GM18511 (cell line): Measurements from ENCODE around the gene CELA2B.
"Not testable (repeated sequence)": the region's sequence is repeated elsewhere in the genome, so short reads cannot be mapped to it uniquely, and the experiment has no call there.

Source experiments
- ATAC-seq: cut with Tn5 transposase; IDR thresholded peaks from one replicate; pipeline ENCODE4 v1.9.1; 2021; ENCODE audit warnings: mild to moderate bottlenecking, moderate library complexity; ENCODE audit not compliant: unreplicated experiment

The CELA2B gene

GRCh38 chr1:15444468-15445389 is 31.2 kb upstream of the CELA2B start:
- no peak for ATAC-seq

GRCh38 chr1:15445390-15446122 is 30.3 kb upstream of the CELA2B start:
- no peak for ATAC-seq

- ATAC-seq: no peak
Observed at GRCh38 chr1:15446212-15446611, 29.7 kb upstream of the CELA2B start.

GRCh38 chr1:15448877-15449462 is 26.9 kb upstream of the CELA2B start:
- no peak for ATAC-seq

GRCh38 chr1:15449567-15449966 is 26.3 kb upstream of the CELA2B start:
- no peak for ATAC-seq

- no peak for ATAC-seq
Observed at GRCh38 chr1:15451014-15451722, 24.7 kb upstream of the CELA2B start.

GRCh38 chr1:15452216-15452615 is 23.7 kb upstream of the CELA2B start:
- ATAC-seq: no peak

GRCh38 chr1:15452866-15453571 is 22.9 kb upstream of the CELA2B start:
- no peak for ATAC-seq

GRCh38 chr1:15453734-15454133 is 22.2 kb upstream of the CELA2B start:
- no peak for ATAC-seq

- no peak for ATAC-seq
Observed at GRCh38 chr1:15454256-15454655, 21.6 kb upstream of the CELA2B start.

- ATAC-seq: no peak
Observed at GRCh38 chr1:15455522-15455921, 20.4 kb upstream of the CELA2B start.

- no peak for ATAC-seq
Observed at GRCh38 chr1:15456313-15456954, 19.5 kb upstream of the CELA2B start, which contains the start of gene CELA2A. Gene CELA2A (plus strand): TSS chr1:15456732. CDS start chr1:15456754, 22 bp downstream.

- ATAC-seq: no peak
Observed at GRCh38 chr1:15457585-15457984, 18.3 kb upstream of the CELA2B start.

- not testable (repeated sequence) for ATAC-seq
Observed at GRCh38 chr1:15458388-15458787, 17.5 kb upstream of the CELA2B start.

- ATAC-seq: no peak
Observed at GRCh38 chr1:15459771-15460707, 15.9 kb upstream of the CELA2B start.

- no peak for ATAC-seq
Observed at GRCh38 chr1:15460708-15461095, 15.2 kb upstream of the CELA2B start.

- ATAC-seq: not testable (repeated sequence)
Observed at GRCh38 chr1:15463064-15463800, 12.7 kb upstream of the CELA2B start.

- not testable (repeated sequence) for ATAC-seq
Observed at GRCh38 chr1:15463926-15464322, 12.0 kb upstream of the CELA2B start.
